ENCODE results near the gene QRFP.

Gene QRFP

GRCh38 chr9:130898552-130898852, 1.9 kb upstream of the QRFP start:
- TF ChIP-seq ZBTB7A (IDR thresholded peaks at IDR 0.05; ENCODE audit: low read depth) (no peak), CEBPB (IDR thresholded peaks at IDR 0.05) (no peak), EP300 (IDR thresholded peaks at IDR 0.05; ENCODE audit: borderline replicate concordance) (no peak), TCF12 (IDR thresholded peaks at IDR 0.05; ENCODE audit: low read depth) (no peak), EGR1 (IDR thresholded peaks at IDR 0.05) (no peak), NFIC (IDR thresholded peaks at IDR 0.05) (no peak), REST (IDR thresholded peaks at IDR 0.05; ENCODE audit: low read depth) (no peak), USF1 (IDR thresholded peaks at IDR 0.05) (no peak), FOXM1 (IDR thresholded peaks at IDR 0.05; ENCODE audit: borderline replicate concordance, low read depth) (no peak), CREB1 (IDR thresholded peaks at IDR 0.05; ENCODE audit: low read depth) (no peak), YY1 (IDR thresholded peaks at IDR 0.05; ENCODE audit: low read depth) (no peak), RAD21 (IDR thresholded peaks at IDR 0.05; ENCODE audit: low read depth) (no peak), TAF1 (IDR thresholded peaks at IDR 0.05; ENCODE audit: low read depth) (no peak), MAX (IDR thresholded peaks at IDR 0.05) (no peak), TEAD4 (IDR thresholded peaks at IDR 0.05) (no peak)

GRCh38 chr9:130897848-130898551, 1.4 kb upstream of the QRFP start:
- TF ChIP-seq RAD21 (IDR thresholded peaks at IDR 0.05; ENCODE audit: low read depth), result no peak
- no peak for TF ChIP-seq TEAD4 (IDR thresholded peaks at IDR 0.05)
- TF ChIP-seq CREB1 (IDR thresholded peaks at IDR 0.05; ENCODE audit: low read depth), result no peak
- TF ChIP-seq TCF12 (IDR thresholded peaks at IDR 0.05; ENCODE audit: low read depth), result no peak
- TF ChIP-seq CEBPB (IDR thresholded peaks at IDR 0.05), result no peak
- no peak for TF ChIP-seq ZBTB7A (IDR thresholded peaks at IDR 0.05; ENCODE audit: low read depth)
- no peak for TF ChIP-seq USF1 (IDR thresholded peaks at IDR 0.05)
- no peak for TF ChIP-seq TAF1 (IDR thresholded peaks at IDR 0.05; ENCODE audit: low read depth)
- TF ChIP-seq REST (IDR thresholded peaks at IDR 0.05; ENCODE audit: low read depth), result no peak
- no peak for TF ChIP-seq NFIC (IDR thresholded peaks at IDR 0.05)
- no peak for TF ChIP-seq YY1 (IDR thresholded peaks at IDR 0.05; ENCODE audit: low read depth)

- TF ChIP-seq EP300 (IDR thresholded peaks at IDR 0.05; ENCODE audit: borderline replicate concordance) (no peak), TCF12 (IDR thresholded peaks at IDR 0.05; ENCODE audit: low read depth) (no peak), FOXM1 (IDR thresholded peaks at IDR 0.05; ENCODE audit: borderline replicate concordance, low read depth) (no peak), TEAD4 (IDR thresholded peaks at IDR 0.05) (no peak), NFIC (IDR thresholded peaks at IDR 0.05) (no peak), CEBPB (IDR thresholded peaks at IDR 0.05) (no peak), REST (IDR thresholded peaks at IDR 0.05; ENCODE audit: low read depth) (no peak), ZBTB7A (IDR thresholded peaks at IDR 0.05; ENCODE audit: low read depth) (no peak), TAF1 (IDR thresholded peaks at IDR 0.05; ENCODE audit: low read depth) (no peak), CREB1 (IDR thresholded peaks at IDR 0.05; ENCODE audit: low read depth) (no peak), USF1 (IDR thresholded peaks at IDR 0.05) (no peak), EGR1 (IDR thresholded peaks at IDR 0.05) (no peak), YY1 (IDR thresholded peaks at IDR 0.05; ENCODE audit: low read depth) (no peak), MAX (IDR thresholded peaks at IDR 0.05) (no peak), RAD21 (IDR thresholded peaks at IDR 0.05; ENCODE audit: low read depth) (no peak)
These were observed 616 bp upstream of the QRFP start for GRCh38 chr9:130897105-130897751.
